ENCODE data around the gene CDH2.

The CDH2 gene

DNA sequence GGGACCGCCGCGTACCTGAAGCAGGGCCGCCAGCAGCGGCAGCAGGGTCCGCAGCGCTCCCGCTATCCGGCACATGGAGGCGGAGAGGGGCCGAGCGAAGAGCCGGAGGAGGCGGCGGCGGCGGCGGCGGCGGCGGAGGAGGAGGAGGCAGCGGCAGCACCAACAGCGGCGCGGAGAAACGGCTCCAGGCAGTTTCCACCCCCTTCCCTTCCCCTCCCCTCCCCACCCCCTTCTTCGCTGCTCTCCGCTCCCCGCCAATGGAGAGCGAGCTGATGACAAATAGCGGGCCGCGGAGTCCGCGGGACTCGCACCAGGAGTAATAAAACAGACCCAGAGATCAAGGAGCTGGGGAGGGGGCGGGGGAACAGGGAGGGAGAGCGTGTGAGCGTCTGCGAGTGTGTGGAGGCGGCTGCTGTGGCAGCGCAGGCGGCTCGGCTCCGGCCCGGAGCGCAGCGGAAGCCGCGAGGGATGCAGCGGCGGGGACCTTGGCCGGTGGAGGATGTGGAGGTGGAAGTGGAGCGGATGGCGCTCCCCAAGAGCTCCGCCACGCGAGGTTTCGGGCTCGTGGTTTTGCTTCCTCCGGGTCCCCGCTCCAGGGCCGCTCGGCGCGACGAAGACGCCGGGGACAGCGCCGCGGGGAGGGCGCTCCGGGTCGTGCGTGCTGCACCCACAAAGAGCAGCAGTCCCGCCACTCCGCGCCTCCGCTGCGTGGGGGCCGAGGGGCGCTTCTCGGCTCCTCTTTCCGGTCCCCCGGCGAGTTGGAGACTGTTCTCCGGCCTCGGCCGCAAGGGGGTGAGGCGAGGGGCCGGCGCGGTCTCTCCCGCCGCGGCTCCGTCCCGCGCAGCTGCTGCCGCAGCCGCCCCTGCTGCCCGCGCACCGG lies at the start of gene CDH2:
TSS of gene CDH2 (minus strand) at position 183 of the 880 bp plus-strand sequence. CDS start at position 75, 108 bp downstream.
- Mint-ChIP-seq H3K27me3 (peaks cover 51% of the 10 kb centered on the region), H3K36me3 (peaks cover 10% of the 10 kb centered on the region), H3K9me3 (no peaks in the 10 kb centered on the region), H3K4me3 (peak within 1 kb of the TSS; percentile 50), H3K27ac (no peak within 1 kb of the TSS), H3K4me1 (peaks cover 12% of the 10 kb centered on the region)
- DNase-seq: peak; percentile 49
- CTCF ChIA-PET: no interaction called here

DNA sequence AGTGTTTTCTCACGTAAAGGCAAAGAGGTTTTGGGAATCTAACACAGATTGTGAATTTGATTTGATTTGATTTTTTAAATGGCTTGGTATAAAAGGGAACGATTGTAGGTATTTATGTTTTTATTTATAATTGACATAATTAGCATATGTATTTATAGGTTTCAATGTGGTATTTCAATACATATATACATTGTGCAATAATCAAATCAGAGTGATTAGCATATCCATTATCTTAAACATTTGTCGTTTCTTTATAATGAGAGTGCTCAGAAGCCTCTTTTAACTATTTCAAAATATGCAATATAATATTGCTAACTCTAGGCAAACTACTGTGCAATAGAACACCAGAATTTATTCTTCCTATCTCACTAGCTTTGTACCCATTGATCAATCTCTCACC lies 35.1 kb upstream of the CDH2 start:
- CTCF ChIA-PET: no interaction called here
- Mint-ChIP-seq H3K9me3 (peaks cover 3% of the 10 kb centered on the region), H3K4me1 (peaks cover 3% of the 10 kb centered on the region), H3K36me3 (no peaks in the 10 kb centered on the region), H3K27ac (no peak overlapping the region), H3K4me3 (no peak overlapping the region), H3K27me3 (no peaks in the 10 kb centered on the region)
- no peak for DNase-seq

DNA sequence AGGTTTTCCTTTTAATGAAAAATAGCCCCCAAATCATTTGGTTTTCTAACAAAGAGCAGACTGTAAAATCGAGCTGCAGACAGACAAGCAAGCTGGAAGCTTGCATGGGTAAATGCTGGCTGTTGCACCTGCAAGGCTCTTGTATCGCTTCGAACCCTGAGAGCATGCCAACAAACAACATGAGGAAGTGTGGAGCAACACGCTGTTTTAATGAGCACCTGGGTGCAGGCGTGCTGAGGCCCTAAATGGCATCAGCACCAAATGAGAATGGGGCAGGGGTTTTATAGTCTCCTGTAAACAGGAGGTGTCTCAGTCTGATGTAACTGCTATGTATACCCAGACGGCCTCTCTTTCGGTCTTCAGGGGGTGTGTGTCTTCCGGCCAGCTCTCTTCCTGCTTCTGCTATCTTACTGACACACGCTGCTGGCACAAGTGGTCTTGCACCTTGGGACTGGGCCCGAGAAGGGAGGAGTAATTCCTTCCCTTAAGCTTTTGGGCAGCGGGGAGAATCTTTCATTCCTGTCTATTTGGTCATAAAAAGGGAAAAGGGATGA lies 31.9 kb upstream of the CDH2 start:
- CTCF ChIA-PET: no interaction called here
- no peak overlapping the region for H3K4me3 Mint-ChIP-seq
- H3K27ac Mint-ChIP-seq: no peak overlapping the region
- peaks cover 3% of the 10 kb centered on the region for H3K4me1 Mint-ChIP-seq
- H3K36me3 Mint-ChIP-seq: no peaks in the 10 kb centered on the region
- H3K9me3 Mint-ChIP-seq: peaks cover 12% of the 10 kb centered on the region
- no peak for DNase-seq
- no peaks in the 10 kb centered on the region for H3K27me3 Mint-ChIP-seq

DNA sequence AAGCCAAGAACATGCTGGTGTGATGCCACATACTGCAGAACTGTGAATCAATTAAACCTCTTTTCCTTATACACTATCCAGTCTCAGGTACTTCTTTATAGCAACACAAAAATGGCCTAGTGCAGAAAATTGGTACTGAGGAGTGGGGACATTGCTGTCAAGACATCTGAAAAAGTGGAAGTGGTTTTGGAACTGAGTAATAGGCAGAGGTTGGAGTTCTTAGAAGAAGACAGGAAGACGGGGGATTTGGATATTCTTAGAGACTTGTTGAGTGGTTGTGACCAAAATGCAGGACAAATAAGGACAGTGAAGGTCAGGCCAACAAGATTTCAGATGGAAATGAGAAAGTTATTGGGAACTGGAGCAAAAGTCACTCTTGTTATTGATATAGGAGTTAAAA lies 31.3 kb upstream of the CDH2 start:
- Mint-ChIP-seq H3K4me1 (peaks cover 3% of the 10 kb centered on the region), H3K36me3 (no peaks in the 10 kb centered on the region), H3K27me3 (no peaks in the 10 kb centered on the region), H3K27ac (no peak overlapping the region), H3K4me3 (no peak overlapping the region), H3K9me3 (peaks cover 12% of the 10 kb centered on the region)
- CTCF ChIA-PET: no interaction called here
- DNase-seq: no peak

DNA sequence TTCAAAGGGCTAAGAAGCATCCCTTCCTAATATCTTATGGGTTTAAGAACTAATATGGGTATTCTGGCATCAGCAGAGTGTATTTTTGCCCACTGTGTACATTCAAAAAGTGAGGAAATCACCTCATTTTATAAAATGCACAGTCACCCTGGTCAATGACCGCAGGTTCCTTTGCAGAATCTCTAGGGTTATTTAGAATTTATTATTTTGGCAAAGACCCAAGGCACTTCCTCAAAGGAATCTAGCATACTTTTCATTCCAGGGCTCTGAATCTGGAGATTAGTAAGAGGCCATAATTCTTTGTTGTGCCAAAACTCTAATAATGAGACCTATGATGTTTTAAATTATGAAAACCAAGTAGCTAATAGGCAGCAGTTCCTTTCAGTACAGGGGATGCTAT lies 27.2 kb upstream of the CDH2 start:
- Mint-ChIP-seq H3K27ac (no peak overlapping the region), H3K9me3 (peaks cover 15% of the 10 kb centered on the region), H3K27me3 (no peaks in the 10 kb centered on the region), H3K4me1 (peaks cover 3% of the 10 kb centered on the region), H3K4me3 (no peak overlapping the region), H3K36me3 (no peaks in the 10 kb centered on the region)
- CTCF ChIA-PET: no interaction called here
- DNase-seq: no peak

DNA sequence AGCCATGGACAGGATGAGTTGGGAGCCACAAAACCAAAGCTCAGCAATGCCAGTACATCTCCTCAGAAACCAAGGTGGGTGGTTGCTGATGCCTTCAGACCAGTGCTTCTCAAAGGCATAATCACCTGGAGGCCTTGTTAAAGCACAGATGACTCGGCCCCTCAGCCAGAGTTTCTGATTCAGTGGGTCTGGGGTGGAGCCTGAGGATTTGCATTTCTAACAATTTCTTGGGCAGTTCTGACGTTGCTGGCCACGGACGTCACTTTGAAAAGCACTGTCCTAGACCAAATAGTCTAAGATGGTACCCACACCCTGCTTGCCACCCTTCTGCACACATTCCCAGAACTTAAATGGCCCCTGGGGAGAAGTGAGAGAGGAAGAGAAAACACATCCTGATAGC lies 24.1 kb upstream of the CDH2 start:
- H3K9me3 Mint-ChIP-seq: peaks cover 7% of the 10 kb centered on the region
- no peak for DNase-seq
- H3K27me3 Mint-ChIP-seq: no peaks in the 10 kb centered on the region
- H3K36me3 Mint-ChIP-seq: no peaks in the 10 kb centered on the region
- CTCF ChIA-PET: no interaction called here
- no peak overlapping the region for H3K27ac Mint-ChIP-seq
- no peak overlapping the region for H3K4me3 Mint-ChIP-seq
- no peaks in the 10 kb centered on the region for H3K4me1 Mint-ChIP-seq

DNA sequence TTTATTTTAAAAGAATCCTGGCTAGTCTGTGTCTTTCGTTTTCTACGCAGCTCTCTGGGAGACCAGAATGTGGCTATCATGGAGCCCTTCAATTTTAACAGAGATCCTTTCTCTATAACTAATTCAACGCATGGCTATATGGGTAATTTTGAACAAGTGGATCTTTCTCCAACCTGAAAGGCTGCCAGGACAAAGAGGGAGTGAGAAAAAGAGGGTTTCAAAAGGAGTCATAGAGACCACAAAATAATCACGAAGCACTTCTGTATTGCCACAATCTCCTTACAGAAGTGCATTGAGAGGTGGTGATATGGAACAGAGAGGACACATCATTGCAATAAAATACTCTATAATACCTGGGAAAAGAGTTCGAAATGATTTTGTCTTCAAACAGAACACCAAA lies 21.7 kb upstream of the CDH2 start:
- H3K27me3 Mint-ChIP-seq: no peaks in the 10 kb centered on the region
- H3K36me3 Mint-ChIP-seq: no peaks in the 10 kb centered on the region
- CTCF ChIA-PET: no interaction called here
- no peak overlapping the region for H3K27ac Mint-ChIP-seq
- peaks cover 4% of the 10 kb centered on the region for H3K9me3 Mint-ChIP-seq
- H3K4me3 Mint-ChIP-seq: no peak overlapping the region
- no peak for DNase-seq
- no peaks in the 10 kb centered on the region for H3K4me1 Mint-ChIP-seq

DNA sequence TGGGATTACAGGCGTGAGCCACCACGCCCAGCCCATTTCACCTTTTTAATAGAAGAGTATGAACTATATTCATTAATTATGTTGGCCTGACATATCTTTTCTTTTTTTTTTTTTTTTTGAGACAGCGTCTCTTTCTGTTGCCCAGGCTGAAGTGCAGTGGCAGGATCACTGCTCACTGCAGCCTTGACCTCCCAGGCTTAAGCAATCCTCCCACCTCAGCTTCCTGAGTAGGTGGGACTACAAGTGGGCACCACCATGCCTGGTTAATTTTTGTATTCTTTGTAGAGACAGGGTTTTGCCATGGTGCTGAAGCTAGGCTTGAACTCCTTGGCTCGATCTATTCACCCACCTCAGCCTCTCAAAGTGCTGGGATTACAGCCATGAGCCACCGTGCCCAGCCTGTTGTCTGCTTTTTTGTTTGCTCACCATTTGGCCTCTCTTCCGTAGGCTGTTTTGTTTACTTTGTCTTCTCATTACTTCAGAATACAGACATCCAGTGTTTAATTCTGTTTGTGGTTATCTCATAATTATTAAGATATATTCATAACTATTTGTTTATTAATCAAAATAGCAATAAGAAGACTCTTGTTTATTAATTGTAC lies 16.3 kb upstream of the CDH2 start:
- Mint-ChIP-seq H3K27ac (no peak overlapping the region), H3K27me3 (no peaks in the 10 kb centered on the region), H3K36me3 (no peaks in the 10 kb centered on the region), H3K4me3 (no peak overlapping the region), H3K9me3 (peaks cover 2% of the 10 kb centered on the region), H3K4me1 (no peaks in the 10 kb centered on the region)
- DNase-seq: no peak
- CTCF ChIA-PET: no interaction called here

DNA sequence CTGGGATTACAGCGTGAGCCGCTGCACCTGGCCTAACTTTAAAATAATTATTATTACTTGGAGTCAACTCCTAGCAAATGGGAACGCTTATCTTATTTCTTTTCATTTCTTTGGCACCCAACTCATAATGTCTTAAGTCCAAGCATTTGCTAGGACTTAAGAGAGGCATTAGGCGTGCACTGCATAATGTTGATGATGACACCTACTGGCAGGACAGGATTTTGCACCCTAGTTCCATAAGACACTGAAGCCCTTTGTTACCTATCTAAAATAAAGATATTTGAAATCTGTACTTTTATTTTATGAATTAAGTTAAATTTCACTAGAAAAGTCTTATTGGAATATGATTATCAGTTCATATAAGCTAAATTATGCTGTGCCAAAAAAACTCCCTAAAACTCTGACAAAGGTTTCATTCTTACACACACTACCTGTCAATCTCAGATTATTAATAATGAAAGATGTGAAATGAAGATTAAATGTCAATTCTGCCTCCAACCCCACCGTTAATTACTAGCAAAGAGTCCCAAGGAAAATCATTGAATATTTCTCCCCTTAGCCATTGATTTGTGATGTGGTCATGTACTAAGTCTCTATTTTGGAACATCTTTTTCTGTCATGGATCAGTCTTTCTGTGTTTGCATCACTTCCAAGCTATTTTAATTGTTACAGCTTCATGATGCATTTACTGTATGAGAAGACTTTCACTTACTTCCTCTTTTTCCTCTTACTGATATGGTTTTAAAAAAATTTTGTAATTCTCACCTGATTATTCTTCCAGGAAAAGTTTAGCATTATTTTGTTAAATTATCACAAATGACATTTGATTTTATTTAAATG lies 12.7 kb upstream of the CDH2 start:
- Mint-ChIP-seq H3K27ac (no peak overlapping the region), H3K27me3 (no peaks in the 10 kb centered on the region), H3K4me3 (no peak overlapping the region), H3K36me3 (no peaks in the 10 kb centered on the region), H3K4me1 (no peaks in the 10 kb centered on the region), H3K9me3 (peaks cover 2% of the 10 kb centered on the region)
- CTCF ChIA-PET: interaction anchor here (0.6 kb wide), 1 partner anchor 1892 kb away, joined by 3 read pairs; no protein-coding TSS in a partner anchor
- peak; percentile 30 for DNase-seq

DNA sequence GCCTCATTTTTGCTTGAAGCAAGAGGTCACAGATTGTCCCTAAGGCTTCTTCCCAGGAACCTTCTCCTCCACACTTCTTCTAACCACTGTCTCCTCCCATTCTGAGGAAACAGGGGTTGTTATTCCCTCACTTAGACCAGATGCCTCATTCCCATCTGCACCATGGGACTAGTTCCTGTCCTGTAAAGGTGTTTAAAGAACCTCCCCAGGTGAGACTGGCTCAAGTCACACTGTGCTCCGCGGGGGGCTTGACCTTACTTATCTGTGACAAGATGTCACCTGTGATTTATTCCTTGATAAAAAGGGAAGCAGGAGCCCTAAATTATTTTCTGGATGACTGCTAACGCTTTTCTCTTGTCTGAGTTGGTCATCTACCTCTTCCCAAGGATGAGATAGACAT lies 8.2 kb upstream of the CDH2 start:
- Mint-ChIP-seq H3K27me3 (peaks cover 6% of the 10 kb centered on the region), H3K4me3 (no peak overlapping the region), H3K4me1 (no peaks in the 10 kb centered on the region), H3K27ac (no peak overlapping the region), H3K36me3 (no peaks in the 10 kb centered on the region), H3K9me3 (no peaks in the 10 kb centered on the region)
- CTCF ChIA-PET: no interaction called here
- DNase-seq: no peak

DNA sequence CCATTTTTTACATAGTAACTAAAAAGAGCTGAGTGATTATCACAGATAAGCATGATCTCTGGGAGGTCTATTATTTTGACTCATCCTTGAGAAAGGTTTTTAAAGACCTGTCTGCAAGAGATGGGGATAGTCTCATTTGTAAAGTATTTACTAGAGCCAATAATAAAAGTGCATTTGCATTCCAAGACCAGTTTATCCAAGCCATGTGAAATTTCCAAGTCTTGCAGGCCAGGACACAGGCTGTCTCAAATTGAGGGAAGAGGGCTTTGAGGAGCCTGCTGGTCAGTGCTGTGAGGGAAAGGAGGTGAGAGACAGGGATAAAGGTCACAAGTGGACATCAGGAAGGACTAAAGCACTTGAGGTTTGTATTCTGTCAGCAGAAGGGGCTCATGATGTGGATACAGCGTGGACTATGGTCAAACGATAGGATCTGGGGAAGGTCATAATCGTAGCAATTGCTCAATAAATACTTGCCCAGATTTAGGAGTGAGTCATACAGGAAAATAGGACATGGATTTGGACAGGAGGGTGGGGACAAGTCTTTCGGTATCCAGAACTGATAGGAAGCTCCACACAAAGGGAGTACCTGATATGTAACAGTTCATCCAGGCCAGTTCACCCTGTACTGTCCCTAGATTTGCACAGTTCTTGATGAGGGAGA lies 6.6 kb upstream of the CDH2 start:
- Mint-ChIP-seq H3K4me1 (no peaks in the 10 kb centered on the region), H3K27me3 (peaks cover 10% of the 10 kb centered on the region), H3K9me3 (no peaks in the 10 kb centered on the region), H3K4me3 (no peak overlapping the region), H3K36me3 (no peaks in the 10 kb centered on the region), H3K27ac (no peak overlapping the region)
- CTCF ChIA-PET: no interaction called here
- DNase-seq: no peak

DNA sequence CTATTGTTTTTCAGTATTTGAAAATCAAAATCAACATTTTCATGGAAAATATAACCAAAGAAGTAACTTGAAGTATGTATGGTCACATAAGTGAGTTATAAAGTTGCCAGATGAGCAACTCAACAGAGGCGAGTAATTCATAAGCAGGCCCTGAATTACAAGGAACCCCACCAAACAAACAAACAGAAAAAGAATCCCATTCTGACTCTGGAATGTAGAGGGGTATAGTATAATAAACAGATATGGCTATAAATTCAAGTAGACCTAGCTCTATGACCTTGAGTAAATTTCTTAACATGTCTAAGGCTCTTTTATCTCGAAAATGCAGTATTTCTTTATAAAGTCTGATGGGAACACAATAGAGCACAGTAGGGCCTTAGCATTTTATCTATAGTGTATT lies 4.7 kb upstream of the CDH2 start:
- H3K36me3 Mint-ChIP-seq: peaks cover 3% of the 10 kb centered on the region
- peaks cover 25% of the 10 kb centered on the region for H3K27me3 Mint-ChIP-seq
- no peak for DNase-seq
- H3K9me3 Mint-ChIP-seq: no peaks in the 10 kb centered on the region
- H3K4me3 Mint-ChIP-seq: no peak overlapping the region
- CTCF ChIA-PET: no interaction called here
- H3K4me1 Mint-ChIP-seq: peaks cover 4% of the 10 kb centered on the region
- no peak overlapping the region for H3K27ac Mint-ChIP-seq

DNA sequence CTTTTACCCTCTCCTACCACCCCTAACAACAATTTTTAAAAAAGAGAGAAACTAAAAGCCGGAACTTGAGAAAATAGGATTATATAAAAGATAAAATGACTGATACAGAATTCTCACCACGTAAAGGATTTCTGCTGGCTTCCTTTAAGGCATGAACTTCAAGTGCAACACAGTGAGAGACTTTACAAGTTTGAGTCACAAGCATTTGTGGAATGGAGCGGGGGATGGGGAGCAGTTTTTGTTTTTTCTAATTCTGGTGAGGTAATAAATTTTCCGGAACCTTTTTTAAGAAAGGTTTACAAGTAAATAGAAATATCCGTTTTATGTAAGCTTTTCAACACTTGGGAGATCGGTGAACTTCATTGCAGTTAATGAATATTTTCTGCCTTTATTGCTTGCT lies 1.8 kb upstream of the CDH2 start:
- no peak overlapping the region for H3K27ac Mint-ChIP-seq
- peak overlapping the region; percentile 55 for H3K4me3 Mint-ChIP-seq
- H3K36me3 Mint-ChIP-seq: peaks cover 10% of the 10 kb centered on the region
- no peak for DNase-seq
- peaks cover 12% of the 10 kb centered on the region for H3K4me1 Mint-ChIP-seq
- H3K9me3 Mint-ChIP-seq: no peaks in the 10 kb centered on the region
- H3K27me3 Mint-ChIP-seq: peaks cover 51% of the 10 kb centered on the region
- CTCF ChIA-PET: no interaction called here

Measured in activated naive CD4-positive, alpha-beta T cell treated with anti-CD3 and anti-CD28 coated beads, Interleukin-2, amount 10 ng/mL, durations not matched to agents 7 days and 5 days (primary cell).